ENCODE results near the gene CDKN2B-AS1.
"Not testable (repeated sequence)": the region's sequence is repeated elsewhere in the genome, so short reads cannot be mapped to it uniquely, and the experiment has no call there.

The CDKN2B-AS1 gene

GRCh38 chr9:21994556-21995005 lies at the start of gene CDKN2B-AS1:
CDKN2B-AS1 (plus strand) TSS chr9:21994791.
- peak; percentile 75 for DNase-seq

DNA sequence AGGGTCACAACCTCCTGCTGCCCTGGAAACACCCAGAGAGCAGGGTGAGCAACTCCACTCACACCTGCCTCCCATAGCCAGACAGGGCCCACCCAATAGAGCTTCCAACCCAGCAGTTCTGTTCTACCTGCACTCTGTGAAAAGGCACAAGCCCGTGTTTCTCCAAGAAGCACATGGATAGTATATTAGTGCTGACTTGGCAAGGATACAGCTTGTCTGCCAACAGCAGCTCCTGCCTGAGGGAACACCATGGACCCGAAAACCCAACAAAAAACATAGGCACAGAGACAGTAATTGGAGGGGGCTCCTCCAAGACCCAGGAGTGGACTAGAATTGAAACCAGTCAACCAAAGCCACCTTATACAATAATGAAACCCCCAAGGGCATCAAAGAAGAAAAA lies 49.0 kb upstream of the CDKN2B-AS1 start:
- no peak for DNase-seq

GRCh38 chr9:21958833-21959232 lies 35.8 kb upstream of the CDKN2B-AS1 start:
- DNase-seq: no peak

DNA sequence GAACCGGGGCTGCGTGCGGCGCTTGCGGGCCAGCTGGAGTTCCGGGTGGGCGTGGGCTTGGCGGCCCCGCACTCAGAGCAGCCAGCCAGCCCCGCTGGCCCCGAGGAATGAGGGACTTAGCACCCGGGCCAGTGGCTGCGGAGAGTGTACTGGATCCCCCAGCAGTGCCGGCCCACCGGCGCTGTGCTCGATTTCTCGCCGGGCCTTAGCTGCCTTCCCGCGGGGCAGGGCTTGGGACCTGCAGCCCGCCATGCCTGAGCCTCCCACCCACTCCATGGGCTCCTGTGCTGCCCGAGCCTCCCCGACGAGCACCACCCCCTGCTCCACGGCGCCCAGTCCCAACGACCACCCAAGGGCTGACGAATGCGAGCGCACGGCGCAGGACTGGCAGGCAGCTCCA lies 35.3 kb upstream of the CDKN2B-AS1 start:
- not testable (repeated sequence) for DNase-seq

DNA sequence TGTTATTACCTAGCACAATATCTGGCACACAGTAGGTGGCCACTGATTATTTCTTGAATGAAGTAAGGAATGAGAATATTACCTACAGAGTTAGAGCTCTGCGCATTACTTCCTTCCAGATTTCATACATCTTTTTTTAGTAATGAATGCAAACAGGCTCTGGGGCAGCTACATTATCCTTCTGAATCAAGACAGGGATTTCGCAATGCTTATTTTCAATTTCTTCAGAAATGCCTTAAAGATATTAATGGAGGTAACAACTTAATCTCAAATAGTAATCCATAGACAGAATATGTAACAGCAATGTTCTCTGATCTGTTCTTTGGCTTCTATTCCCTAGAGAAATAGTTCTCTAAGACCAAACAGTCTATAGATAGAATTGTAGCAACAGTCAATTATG lies 33.0 kb upstream of the CDKN2B-AS1 start:
- no peak for DNase-seq

DNA sequence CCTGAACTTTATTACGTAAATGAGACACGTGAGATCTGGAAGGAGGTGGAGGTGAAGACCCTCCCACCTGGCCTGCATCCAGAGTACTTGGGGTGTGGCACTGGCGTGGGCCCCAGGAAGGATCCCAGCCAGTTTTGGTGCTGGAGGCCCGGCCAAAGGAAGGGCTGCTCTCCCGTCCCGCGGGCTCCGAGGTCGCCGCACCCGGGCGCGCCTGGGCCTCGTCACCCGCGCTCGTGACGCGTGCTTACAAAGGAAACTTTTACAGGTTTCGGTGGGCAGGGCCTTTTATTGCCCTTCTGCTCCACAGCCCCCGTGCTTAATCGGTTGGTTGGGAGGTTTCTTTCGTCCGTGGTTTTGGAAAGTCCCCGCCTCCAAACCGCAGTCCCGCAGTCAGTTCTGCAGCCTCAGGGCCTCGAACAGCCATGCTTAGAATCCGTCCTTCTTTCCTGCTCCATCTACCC lies 29.6 kb upstream of the CDKN2B-AS1 start:
- peak; percentile 71 for DNase-seq

DNA sequence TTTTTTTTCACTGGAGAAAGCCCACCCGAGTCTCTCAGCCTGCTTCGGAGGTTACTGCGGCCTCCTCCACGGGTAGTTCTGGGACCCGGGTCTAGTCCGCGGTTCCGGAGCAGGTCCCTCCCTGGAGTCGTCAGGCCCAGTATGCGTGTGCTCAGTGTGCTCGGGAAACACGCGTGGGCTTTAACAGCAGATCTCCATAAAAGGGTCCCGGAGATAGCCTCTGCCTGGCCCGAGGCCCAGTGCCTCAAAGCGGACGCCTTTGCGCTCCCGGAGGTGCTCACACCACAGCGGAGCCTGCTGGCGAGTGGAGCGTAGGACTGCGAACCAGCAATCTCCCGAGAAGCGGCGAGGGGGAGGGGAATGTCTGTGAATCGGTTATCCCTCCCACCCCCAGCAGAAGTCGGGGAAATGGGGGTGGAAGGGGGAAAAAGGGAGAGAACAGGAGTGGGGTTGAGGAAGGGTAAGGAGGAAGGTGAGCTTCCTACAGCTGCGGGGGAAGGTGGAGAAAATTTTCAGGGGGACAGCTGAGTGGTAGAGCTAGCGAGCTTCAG lies 29.1 kb upstream of the CDKN2B-AS1 start:
- peak; percentile 68 for DNase-seq

DNA sequence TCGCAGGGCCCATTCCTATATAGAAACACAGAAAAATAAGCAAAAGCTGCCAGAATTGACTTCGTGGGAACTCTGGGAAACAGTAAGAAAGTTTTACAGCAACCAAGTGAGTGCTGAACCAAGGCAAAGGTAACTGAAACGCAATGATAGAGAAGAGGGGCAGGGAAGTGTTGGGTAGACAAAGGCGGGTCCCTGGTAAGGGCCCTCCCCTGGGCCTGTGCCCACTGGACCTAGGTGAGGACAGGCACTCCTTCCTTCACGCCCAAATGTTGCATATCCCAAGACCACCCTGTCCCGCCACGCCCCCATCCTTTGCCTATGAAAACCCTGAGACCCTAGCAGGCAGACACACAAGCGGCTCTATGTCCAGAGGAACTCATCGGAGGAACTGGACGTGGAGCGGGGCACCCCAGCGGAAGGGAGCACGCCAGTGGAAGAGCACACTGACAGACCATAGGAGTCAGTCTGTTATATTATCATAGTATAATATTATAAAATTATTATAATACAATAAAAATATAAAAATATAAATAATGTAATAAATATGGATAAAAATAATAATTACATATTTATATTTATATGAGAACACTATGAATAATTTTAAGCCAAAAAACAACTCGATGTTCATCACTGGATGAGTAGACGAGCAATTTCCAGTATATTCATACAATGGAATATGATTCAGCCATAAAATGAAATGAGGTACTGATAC lies 28.3 kb upstream of the CDKN2B-AS1 start:
- DNase-seq: no peak

DNA sequence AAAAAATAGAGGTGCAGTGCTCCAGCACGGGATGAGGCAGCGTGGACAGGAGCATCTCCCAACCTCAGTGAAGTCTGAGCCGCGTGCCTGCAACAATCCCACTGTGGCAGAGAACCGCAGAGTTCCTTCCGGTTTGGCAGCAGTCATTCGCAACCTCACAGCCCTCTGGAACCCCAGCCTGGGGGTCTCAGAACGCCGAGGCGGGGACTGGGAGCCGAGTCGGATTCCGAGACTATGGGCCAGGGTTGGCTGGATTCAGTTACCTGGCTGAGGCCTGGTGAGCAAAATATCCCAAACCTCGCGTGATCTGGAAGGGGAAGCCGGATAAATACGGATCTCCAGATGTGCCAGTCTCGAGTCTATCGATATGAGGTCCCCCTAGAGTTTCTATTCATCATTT lies 27.4 kb upstream of the CDKN2B-AS1 start:
- no peak for DNase-seq

GRCh38 chr9:21967702-21968101 lies 26.9 kb upstream of the CDKN2B-AS1 start:
- no peak for DNase-seq

GRCh38 chr9:21968331-21969010 lies 26.1 kb upstream of the CDKN2B-AS1 start:
- DNase-seq: no peak

DNA sequence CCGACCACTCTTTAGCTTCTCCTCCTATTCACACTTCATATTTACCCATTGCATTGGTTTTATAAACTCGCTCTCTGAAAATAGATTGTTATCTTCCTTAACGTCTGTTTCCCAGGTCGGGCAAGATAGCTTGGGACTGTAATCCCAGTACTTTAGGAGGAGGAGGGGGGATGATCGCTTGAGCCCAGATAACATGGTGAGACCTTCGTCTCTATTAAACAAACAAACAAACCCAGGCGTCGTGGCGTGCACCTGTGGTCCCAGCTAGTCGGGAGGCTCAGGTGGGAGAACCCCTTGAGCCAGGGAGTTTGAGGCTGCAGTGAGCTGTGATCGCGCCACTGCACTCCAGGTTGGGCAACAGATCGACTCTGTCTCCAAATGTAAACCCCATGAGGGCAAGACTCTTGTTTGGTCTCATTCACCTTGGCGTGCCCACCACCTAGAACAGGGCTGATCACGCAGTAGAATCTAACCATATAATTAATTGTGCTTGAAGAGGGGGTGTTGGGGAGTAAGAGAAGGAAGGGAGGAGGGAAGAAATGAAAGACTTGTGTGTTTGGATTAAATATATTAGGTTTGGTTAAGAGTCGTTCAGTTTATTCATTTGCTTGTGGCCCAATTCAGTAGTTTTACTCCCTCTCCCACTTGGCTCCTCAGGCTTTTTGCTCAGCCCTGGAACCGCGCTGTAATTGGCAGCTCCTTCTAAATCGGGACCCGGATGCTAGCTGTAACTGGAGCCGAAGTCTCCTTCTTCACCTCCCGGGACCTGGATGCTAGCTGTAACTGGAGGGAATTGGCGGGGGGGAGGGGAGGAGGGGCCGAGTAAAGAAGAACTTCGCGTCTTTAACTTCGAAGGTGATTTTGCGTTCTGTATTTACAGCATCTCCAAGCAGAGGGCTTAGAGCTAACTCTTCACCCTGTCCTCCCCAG lies 25.3 kb upstream of the CDKN2B-AS1 start:
- DNase-seq: no peak

DNA sequence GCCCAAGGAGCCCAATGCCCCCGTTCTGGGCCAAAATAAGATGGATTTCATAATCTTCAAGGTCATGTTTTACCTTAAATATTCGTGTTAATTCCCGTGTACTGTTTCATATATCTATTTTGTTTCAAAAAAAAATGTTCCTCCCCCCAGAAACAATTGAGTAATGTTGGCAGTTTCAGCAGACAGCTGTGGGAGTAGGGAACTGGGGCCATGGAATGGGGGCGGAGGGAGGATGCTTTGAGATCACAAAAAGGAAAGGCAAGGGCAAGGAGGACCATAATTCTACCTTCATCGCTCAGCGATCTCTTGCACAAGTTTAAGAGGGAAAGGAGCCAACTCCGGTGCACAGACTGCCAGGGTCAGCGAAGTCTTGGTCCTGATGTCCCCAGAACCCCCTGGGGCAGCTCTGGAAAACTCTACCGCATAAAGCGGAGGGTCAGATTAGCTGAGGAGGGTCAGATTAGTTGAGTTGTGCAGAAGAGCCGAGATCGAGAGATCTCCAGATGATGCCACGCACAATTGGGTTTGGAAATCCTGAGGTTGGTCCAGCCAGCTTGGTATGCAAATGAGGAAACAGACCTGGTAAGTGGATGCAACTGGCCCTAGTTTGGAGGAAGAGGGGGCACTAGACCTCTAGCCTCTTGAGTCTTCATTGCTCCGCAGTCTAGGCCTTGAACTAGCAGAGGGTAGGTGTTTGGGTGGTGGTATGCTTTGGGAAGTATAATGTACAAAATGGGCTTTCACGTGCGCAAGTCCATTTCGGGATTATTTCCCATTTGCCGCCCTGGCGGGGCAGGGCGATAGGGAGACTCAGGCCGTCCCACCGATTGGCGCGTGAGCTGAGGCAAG lies 24.4 kb upstream of the CDKN2B-AS1 start:
- DNase-seq: no peak

- no peak for DNase-seq
These were observed 23.6 kb upstream of the CDKN2B-AS1 start for GRCh38 chr9:21970800-21971640.

- no peak for DNase-seq
These were observed 22.2 kb upstream of the CDKN2B-AS1 start for GRCh38 chr9:21972361-21972760.

DNA sequence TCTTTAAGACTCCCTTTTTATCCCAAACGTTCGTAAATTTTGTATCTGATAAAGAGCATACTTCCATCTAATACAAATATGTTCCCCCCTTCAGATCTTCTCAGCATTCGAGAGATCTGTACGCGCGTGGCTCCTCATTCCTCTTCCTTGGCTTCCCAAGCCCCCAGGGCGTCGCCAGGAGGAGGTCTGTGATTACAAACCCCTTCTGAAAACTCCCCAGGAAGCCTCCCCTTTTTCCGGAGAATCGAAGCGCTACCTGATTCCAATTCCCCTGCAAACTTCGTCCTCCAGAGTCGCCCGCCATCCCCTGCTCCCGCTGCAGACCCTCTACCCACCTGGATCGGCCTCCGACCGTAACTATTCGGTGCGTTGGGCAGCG lies 20.3 kb upstream of the CDKN2B-AS1 start:
- DNase-seq: no peak

DNA sequence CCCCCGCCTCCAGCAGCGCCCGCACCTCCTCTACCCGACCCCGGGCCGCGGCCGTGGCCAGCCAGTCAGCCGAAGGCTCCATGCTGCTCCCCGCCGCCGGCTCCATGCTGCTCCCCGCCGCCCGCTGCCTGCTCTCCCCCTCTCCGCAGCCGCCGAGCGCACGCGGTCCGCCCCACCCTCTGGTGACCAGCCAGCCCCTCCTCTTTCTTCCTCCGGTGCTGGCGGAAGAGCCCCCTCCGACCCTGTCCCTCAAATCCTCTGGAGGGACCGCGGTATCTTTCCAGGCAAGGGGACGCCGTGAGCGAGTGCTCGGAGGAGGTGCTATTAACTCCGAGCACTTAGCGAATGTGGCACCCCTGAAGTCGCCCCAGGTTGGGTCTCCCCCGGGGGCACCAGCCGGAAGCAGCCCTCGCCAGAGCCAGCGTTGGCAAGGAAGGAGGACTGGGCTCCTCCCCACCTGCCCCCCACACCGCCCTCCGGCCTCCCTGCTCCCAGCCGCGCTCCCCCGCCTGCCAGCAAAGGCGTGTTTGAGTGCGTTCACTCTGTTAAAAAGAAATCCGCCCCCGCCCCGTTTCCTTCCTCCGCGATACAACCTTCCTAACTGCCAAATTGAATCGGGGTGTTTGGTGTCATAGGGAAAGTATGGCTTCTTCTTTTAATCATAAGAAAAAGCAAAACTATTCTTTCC lies 19.7 kb upstream of the CDKN2B-AS1 start:
- DNase-seq: peak; percentile 71

GRCh38 chr9:21976334-21976875 lies 18.2 kb upstream of the CDKN2B-AS1 start:
- DNase-seq: no peak

GRCh38 chr9:21982391-21982790 lies 12.2 kb upstream of the CDKN2B-AS1 start:
- DNase-seq: no peak

All from activated CD8-positive, alpha-beta memory T cell treated with anti-CD3 and anti-CD28 coated beads, Interleukin-2, amount 50 U/mL, for 48 hours (primary cell).